Measurements from ENCODE around the gene DRC7. TPM values are rescaled to one million over a fixed set of nuclear protein-coding genes. Genes with fewer than 3 reads are reported as not detected.

DRC7 gene
- not detected for total RNA-seq

- ATAC-seq = peak; percentile 54
Observed at GRCh38 chr16:57694725-57695679, at the start of gene DRC7. DRC7 (plus strand) TSS chr16:57694806; CDS start chr16:57697950, 3,144 bp downstream.

GRCh38 chr16:57645169-57645568 is 49.4 kb upstream of the DRC7 start:
- ATAC-seq = no peak

GRCh38 chr16:57645691-57646387 is 48.8 kb upstream of the DRC7 start:
- ATAC-seq = peak; percentile 19

- peak; percentile 1 for ATAC-seq
Observed at GRCh38 chr16:57646388-57647039, 48.1 kb upstream of the DRC7 start.

- ATAC-seq = no peak
Observed at GRCh38 chr16:57647136-57647875, 47.3 kb upstream of the DRC7 start.

GRCh38 chr16:57648125-57648524 is 46.5 kb upstream of the DRC7 start:
- no peak for ATAC-seq

- ATAC-seq = peak; percentile 78
Observed at GRCh38 chr16:57648581-57649442, 45.8 kb upstream of the DRC7 start.

GRCh38 chr16:57649443-57649751 is 45.2 kb upstream of the DRC7 start:
- ATAC-seq = no peak

- no peak for ATAC-seq
Observed at GRCh38 chr16:57649846-57650245, 44.8 kb upstream of the DRC7 start.

GRCh38 chr16:57651344-57652333 is 43.0 kb upstream of the DRC7 start:
- ATAC-seq = no peak

- ATAC-seq = no peak
Observed at GRCh38 chr16:57652695-57653471, 41.7 kb upstream of the DRC7 start.

GRCh38 chr16:57653936-57654335 is 40.7 kb upstream of the DRC7 start:
- ATAC-seq = no peak

GRCh38 chr16:57656342-57656955 is 38.2 kb upstream of the DRC7 start:
- ATAC-seq = no peak

- no peak for ATAC-seq
Observed at GRCh38 chr16:57657228-57657627, 37.4 kb upstream of the DRC7 start.

- no peak for ATAC-seq
Observed at GRCh38 chr16:57658130-57658877, 36.3 kb upstream of the DRC7 start.

- no peak for ATAC-seq
Observed at GRCh38 chr16:57658878-57659674, 35.5 kb upstream of the DRC7 start.

GRCh38 chr16:57660715-57661463 is 33.7 kb upstream of the DRC7 start:
- ATAC-seq = no peak
